Neural cell (in vitro differentiated cells): ENCODE measurements around the gene CDK5R1. TPM values are rescaled to one million over a fixed set of nuclear protein-coding genes. Genes with fewer than 3 reads are reported as not detected.

Experiments used
- H2AFZ ChIP-seq: fragments of 200-600, 300-800 bp; sonication (generic), shearing (Covaris generic); 2 replicates; pipeline ENCODE4 v1.6.0; 2014; ENCODE audit warnings: low read depth, mild to moderate bottlenecking, antibody characterized with exemption, low read length, moderate library complexity
- H3F3A ChIP-seq: fragments of 200-600 bp; shearing (Covaris generic); 2 replicates; pipeline ENCODE4 v1.6.1; 2016; ENCODE audit warnings: mild to moderate bottlenecking, moderate library complexity, mixed read lengths, antibody characterized with exemption, low read length; ENCODE audit not compliant: insufficient read depth, poor library complexity, severe bottlenecking
- H3K27ac ChIP-seq: fragments of 200-600, 300-800 bp; sonication (generic), shearing (Covaris generic); 2 replicates; pipeline ENCODE4 v1.5.1; 2014; ENCODE audit warnings: mild to moderate bottlenecking, low read length, moderate library complexity
- H3K27me3 ChIP-seq: fragments of 300-800, 200-600 bp; sonication (generic), shearing (Covaris generic); 2 replicates; pipeline ENCODE4 v1.6.0; 2014; ENCODE audit warnings: mild to moderate bottlenecking, low read depth, low read length, moderate library complexity; ENCODE audit not compliant: insufficient read depth
- H3K36me3 ChIP-seq: fragments of 300-800, 200-600 bp; sonication (generic), shearing (Covaris generic); 2 replicates; pipeline ENCODE4 v1.5.1; 2014; ENCODE audit warnings: mild to moderate bottlenecking, antibody characterized with exemption, low read length, moderate library complexity; ENCODE audit not compliant: insufficient read depth
- H3K4me2 ChIP-seq: fragments of 300-800, 200-600 bp; sonication (generic), shearing (Covaris generic); 2 replicates; pipeline ENCODE4 v1.6.0; 2014; ENCODE audit warnings: mild to moderate bottlenecking, low read length
- H3K4me3 ChIP-seq: fragments of 300-800, 200-600 bp; sonication (generic), shearing (Covaris generic); 2 replicates; pipeline ENCODE4 v1.5.1; 2014; ENCODE audit warnings: mild to moderate bottlenecking, low read length, moderate library complexity
- H3K79me2 ChIP-seq: fragments of 200-600 bp; shearing (Covaris generic); replicated peaks from 2 replicates; pipeline ENCODE4 v1.6.0; 2014; ENCODE audit warnings: mild to moderate bottlenecking, low read length, moderate library complexity; ENCODE audit not compliant: insufficient read depth
- H3K9ac ChIP-seq: fragments of 300-800, 200-600 bp; sonication (generic), shearing (Covaris generic); 2 replicates; pipeline ENCODE4 v1.6.1; 2016; ENCODE audit warnings: mild to moderate bottlenecking, low read length, mixed read lengths
- H3K9me2 ChIP-seq: fragments of 200-600 bp; shearing (Covaris generic); 2 replicates; pipeline ENCODE4 v1.6.1; 2016; ENCODE audit warnings: mild to moderate bottlenecking, low read length, mixed read lengths; ENCODE audit not compliant: insufficient read depth
- H3K9me3 ChIP-seq: fragments of 200-600, 300-800 bp; sonication (generic), shearing (Covaris generic); 2 replicates; pipeline ENCODE4 v1.6.1; 2016; ENCODE audit warnings: mild to moderate bottlenecking, mixed run types, low read length, moderate library complexity, mixed read lengths
- H4K20me1 ChIP-seq: fragments of 200-600 bp; shearing (Covaris generic); 2 replicates; pipeline ENCODE4 v1.6.1; 2016; ENCODE audit warnings: mild to moderate bottlenecking, mixed run types; ENCODE audit not compliant: insufficient read depth
- EP300 ChIP-seq: fragments of 450-650 bp; conservative IDR thresholded peaks from 2 replicates; pipeline ENCODE4 v1.6.1; 2014; ENCODE audit warnings: antibody characterized with exemption, mild to moderate bottlenecking, moderate library complexity; ENCODE audit not compliant: poor library complexity, severe bottlenecking
- EZH2 ChIP-seq: fragments of 200-600, 300-800 bp; shearing (Covaris generic), sonication (generic); IDR thresholded peaks from 2 replicates; pipeline ENCODE4 v1.6.1; 2014; ENCODE audit warnings: antibody characterized with exemption, low read length, borderline replicate concordance, mild to moderate bottlenecking; ENCODE audit not compliant: insufficient read depth, poor library complexity, severe bottlenecking
- MXI1 ChIP-seq: fragments of 450-650 bp; conservative IDR thresholded peaks from 2 replicates; pipeline ENCODE4 v1.6.1; 2014; ENCODE audit warnings: antibody characterized with exemption, mild to moderate bottlenecking; ENCODE audit not compliant: poor library complexity, severe bottlenecking
- POLR2AphosphoS5 ChIP-seq: IDR thresholded peaks from 2 replicates; pipeline ENCODE4 v1.6.1; 2012
- RAD21 ChIP-seq: fragments of 450-650 bp; conservative IDR thresholded peaks from 2 replicates; pipeline ENCODE4 v1.6.1; 2014; ENCODE audit warnings: antibody characterized with exemption, mild to moderate bottlenecking, moderate library complexity
- SMC3 ChIP-seq: fragments of 450-650 bp; conservative IDR thresholded peaks from 2 replicates; pipeline ENCODE4 v1.6.1; 2014; ENCODE audit warnings: antibody characterized with exemption, mild to moderate bottlenecking, moderate library complexity; ENCODE audit not compliant: poor library complexity
- TAF1 ChIP-seq: IDR thresholded peaks from 2 replicates; pipeline ENCODE4 v1.6.1; 2012; ENCODE audit warnings: low read depth
- polyA minus RNA-seq: library from RNA; depleted of rRNA, polyadenylated mRNA; stranded (reverse); fragments of >200 nt; gene quantifications from 2 replicates; pipeline ENCODE4 v1.2.3, GENCODE V29; 2014
- polyA plus RNA-seq: library from polyadenylated mRNA; depleted of rRNA; stranded (reverse); fragments of >200 nt; gene quantifications from 2 replicates; pipeline ENCODE4 v1.2.3, GENCODE V29; 2014
- TF ChIP-seq, protein P1 (sequence below): fragments of 450-650 bp; IDR thresholded peaks from 2 replicates; pipeline ENCODE4 v1.5.1; 2014; ENCODE audit warnings: antibody characterized with exemption, mild to moderate bottlenecking, moderate library complexity; ENCODE audit not compliant: poor library complexity, severe bottlenecking
- TF ChIP-seq, protein P2 (sequence below): IDR thresholded peaks from 2 replicates; pipeline ENCODE4 v1.6.1; 2012; ENCODE audit warnings: borderline replicate concordance

The CDK5R1 gene
- polyA plus RNA-seq (199 and 213 TPM in 2 replicates), polyA minus RNA-seq (271 and 294 TPM in 2 replicates)

DNA sequence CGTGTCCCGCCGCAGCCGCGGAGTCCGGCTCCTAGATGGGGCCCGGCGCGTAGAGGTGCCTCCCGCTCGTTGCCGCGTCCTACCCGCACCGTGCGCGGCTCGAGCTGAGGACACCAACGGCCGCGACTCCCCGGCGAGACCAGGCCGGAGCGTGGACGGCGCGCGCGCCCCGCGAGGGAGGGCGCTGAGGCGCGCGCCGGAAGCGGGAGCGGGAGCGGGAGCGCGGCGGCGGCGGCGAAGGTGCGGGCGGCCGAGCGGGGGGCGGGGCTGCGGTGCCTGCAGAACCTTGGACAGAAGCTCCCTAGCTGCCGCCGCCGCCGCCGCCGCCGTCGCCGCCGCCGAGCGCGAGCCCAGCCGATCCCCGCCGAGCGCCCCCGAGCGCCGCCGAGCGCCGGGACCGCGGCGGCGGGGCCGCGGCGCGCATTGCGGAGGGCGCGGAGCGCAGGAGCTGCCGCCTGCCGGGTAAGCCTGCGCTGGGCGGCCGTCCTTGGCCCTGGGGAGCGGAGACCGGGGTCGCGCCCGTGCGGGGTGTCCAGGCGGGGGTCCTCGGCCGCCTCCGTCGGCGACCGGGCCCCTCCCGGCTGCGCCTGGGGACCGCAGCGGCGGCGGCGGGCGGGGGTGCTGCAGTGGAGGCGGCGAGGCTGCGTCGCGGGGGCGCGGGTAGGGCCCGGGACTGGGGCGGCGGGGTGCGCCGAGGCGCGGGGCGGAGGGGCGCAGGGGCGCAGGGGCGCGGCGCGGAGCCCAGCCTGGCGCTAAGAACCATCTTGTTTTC lies at the start of gene CDK5R1:
Gene CDK5R1 (plus strand): TSS at position 293 of the 772 bp plus-strand sequence. CDS start 628 bp downstream, outside the sequence.
- no peak for TF ChIP-seq MXI1
- TF ChIP-seq, protein P1, sequence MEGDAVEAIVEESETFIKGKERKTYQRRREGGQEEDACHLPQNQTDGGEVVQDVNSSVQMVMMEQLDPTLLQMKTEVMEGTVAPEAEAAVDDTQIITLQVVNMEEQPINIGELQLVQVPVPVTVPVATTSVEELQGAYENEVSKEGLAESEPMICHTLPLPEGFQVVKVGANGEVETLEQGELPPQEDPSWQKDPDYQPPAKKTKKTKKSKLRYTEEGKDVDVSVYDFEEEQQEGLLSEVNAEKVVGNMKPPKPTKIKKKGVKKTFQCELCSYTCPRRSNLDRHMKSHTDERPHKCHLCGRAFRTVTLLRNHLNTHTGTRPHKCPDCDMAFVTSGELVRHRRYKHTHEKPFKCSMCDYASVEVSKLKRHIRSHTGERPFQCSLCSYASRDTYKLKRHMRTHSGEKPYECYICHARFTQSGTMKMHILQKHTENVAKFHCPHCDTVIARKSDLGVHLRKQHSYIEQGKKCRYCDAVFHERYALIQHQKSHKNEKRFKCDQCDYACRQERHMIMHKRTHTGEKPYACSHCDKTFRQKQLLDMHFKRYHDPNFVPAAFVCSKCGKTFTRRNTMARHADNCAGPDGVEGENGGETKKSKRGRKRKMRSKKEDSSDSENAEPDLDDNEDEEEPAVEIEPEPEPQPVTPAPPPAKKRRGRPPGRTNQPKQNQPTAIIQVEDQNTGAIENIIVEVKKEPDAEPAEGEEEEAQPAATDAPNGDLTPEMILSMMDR: no peak
- peak; percentile 70 for TF ChIP-seq EP300
- TF ChIP-seq, protein P2, sequence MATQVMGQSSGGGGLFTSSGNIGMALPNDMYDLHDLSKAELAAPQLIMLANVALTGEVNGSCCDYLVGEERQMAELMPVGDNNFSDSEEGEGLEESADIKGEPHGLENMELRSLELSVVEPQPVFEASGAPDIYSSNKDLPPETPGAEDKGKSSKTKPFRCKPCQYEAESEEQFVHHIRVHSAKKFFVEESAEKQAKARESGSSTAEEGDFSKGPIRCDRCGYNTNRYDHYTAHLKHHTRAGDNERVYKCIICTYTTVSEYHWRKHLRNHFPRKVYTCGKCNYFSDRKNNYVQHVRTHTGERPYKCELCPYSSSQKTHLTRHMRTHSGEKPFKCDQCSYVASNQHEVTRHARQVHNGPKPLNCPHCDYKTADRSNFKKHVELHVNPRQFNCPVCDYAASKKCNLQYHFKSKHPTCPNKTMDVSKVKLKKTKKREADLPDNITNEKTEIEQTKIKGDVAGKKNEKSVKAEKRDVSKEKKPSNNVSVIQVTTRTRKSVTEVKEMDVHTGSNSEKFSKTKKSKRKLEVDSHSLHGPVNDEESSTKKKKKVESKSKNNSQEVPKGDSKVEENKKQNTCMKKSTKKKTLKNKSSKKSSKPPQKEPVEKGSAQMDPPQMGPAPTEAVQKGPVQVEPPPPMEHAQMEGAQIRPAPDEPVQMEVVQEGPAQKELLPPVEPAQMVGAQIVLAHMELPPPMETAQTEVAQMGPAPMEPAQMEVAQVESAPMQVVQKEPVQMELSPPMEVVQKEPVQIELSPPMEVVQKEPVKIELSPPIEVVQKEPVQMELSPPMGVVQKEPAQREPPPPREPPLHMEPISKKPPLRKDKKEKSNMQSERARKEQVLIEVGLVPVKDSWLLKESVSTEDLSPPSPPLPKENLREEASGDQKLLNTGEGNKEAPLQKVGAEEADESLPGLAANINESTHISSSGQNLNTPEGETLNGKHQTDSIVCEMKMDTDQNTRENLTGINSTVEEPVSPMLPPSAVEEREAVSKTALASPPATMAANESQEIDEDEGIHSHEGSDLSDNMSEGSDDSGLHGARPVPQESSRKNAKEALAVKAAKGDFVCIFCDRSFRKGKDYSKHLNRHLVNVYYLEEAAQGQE: no peak
- TF ChIP-seq POLR2AphosphoS5: peak; percentile 22
- no peak for TF ChIP-seq RAD21
- TF ChIP-seq SMC3: peak; percentile 51
- TF ChIP-seq TAF1: no peak
- Histone ChIP-seq H3K36me3 (peaks cover 26% of the 10 kb centered on the region), H3F3A (peaks cover 3% of the 10 kb centered on the region), H3K9me3 (no peaks in the 10 kb centered on the region), H3K27ac (peak within 1 kb of the TSS; percentile 96), H3K9ac (peak within 1 kb of the TSS; percentile 96), H3K27me3 (no peaks in the 10 kb centered on the region), H4K20me1 (peaks cover 10% of the 10 kb centered on the region), H3K79me2 (peaks cover 44% of the 10 kb centered on the region), H3K4me2 (peak within 1 kb of the TSS; percentile 50), H2AFZ (peak within 1 kb of the TSS; percentile 19), H3K9me2 (no peaks in the 10 kb centered on the region), H3K4me3 (peak within 1 kb of the TSS; percentile 88)

GRCh38 chr17:32440722-32441121 lies 46.1 kb upstream of the CDK5R1 start:
- Histone ChIP-seq H3K9me2 (no peaks in the 10 kb centered on the region), H3K79me2 (peaks cover 13% of the 10 kb centered on the region), H3K36me3 (no peaks in the 10 kb centered on the region), H2AFZ (no peak overlapping the region), H3K27me3 (no peaks in the 10 kb centered on the region), H4K20me1 (no peaks in the 10 kb centered on the region), H3F3A (no peaks in the 10 kb centered on the region), H3K4me3 (no peak overlapping the region), H3K4me2 (no peak overlapping the region), H3K27ac (no peak overlapping the region), H3K9me3 (no peaks in the 10 kb centered on the region), H3K9ac (no peak overlapping the region)
- TF ChIP-seq EZH2 (no peak), POLR2AphosphoS5 (no peak), MXI1 (no peak), RAD21 (no peak), TAF1 (no peak), EP300 (no peak), SMC3 (no peak)
- TF ChIP-seq, protein P1: no peak
